Measurements from ENCODE around the gene KLF2.
"Not testable (repeated sequence)": the region's sequence is repeated elsewhere in the genome, so short reads cannot be mapped to it uniquely, and the experiment has no call there.

Gene KLF2

DNA sequence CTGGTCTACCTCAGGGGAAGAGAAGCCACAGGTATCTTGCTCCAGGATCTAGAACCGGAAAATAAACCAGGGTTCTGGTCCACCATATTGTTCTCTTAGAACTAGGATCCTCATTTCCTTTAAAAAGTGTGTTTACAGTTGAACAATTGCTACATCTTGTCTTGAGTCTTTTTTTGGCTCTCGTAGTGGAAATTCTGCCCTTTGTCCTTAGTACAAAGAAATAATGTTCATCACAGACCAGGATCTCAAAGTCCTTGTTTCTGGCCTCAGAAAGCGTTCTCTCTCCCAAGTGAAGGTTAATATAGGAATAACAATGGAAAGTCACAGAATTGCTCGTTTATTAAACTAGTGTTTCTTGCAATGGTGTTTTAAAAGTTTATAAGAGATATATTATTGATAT, 20.8 kb downstream of the KLF2 start:
- Histone ChIP-seq H3K9me3 (replicated peaks; ENCODE audit: insufficient read depth, low read length) (no peaks in the 10 kb centered on the region), H3K4me3 (ENCODE audit: low read length) (no peak overlapping the region), H3F3A (ENCODE audit: insufficient read depth, low read length) (no peaks in the 10 kb centered on the region), H3K4me1 (ENCODE audit: low read length) (peaks cover 3% of the 10 kb centered on the region; the same call in 1 of the 2 replicates), H3K36me3 (replicated peaks; ENCODE audit: insufficient read depth, low read length) (no peaks in the 10 kb centered on the region), H3K27ac (ENCODE audit: low read length) (no peak overlapping the region), H3K79me2 (ENCODE audit: low read length) (no peaks in the 10 kb centered on the region), H4K20me1 (ENCODE audit: insufficient read depth, low read length) (no peaks in the 10 kb centered on the region), H3K9me2 (replicated peaks; ENCODE audit: insufficient read depth, low read length) (no peaks in the 10 kb centered on the region), H3K27me3 (replicated peaks; ENCODE audit: insufficient read depth, low read length) (no peaks in the 10 kb centered on the region), H2AFZ (ENCODE audit: low read length) (no peak overlapping the region), H3K4me2 (ENCODE audit: low read depth, low read length) (no peak overlapping the region), H3K9ac (ENCODE audit: low read length) (no peak overlapping the region)
- no peak for DNase-seq
- TF ChIP-seq, protein P1, sequence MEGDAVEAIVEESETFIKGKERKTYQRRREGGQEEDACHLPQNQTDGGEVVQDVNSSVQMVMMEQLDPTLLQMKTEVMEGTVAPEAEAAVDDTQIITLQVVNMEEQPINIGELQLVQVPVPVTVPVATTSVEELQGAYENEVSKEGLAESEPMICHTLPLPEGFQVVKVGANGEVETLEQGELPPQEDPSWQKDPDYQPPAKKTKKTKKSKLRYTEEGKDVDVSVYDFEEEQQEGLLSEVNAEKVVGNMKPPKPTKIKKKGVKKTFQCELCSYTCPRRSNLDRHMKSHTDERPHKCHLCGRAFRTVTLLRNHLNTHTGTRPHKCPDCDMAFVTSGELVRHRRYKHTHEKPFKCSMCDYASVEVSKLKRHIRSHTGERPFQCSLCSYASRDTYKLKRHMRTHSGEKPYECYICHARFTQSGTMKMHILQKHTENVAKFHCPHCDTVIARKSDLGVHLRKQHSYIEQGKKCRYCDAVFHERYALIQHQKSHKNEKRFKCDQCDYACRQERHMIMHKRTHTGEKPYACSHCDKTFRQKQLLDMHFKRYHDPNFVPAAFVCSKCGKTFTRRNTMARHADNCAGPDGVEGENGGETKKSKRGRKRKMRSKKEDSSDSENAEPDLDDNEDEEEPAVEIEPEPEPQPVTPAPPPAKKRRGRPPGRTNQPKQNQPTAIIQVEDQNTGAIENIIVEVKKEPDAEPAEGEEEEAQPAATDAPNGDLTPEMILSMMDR (IDR thresholded peaks at IDR 0.05; ENCODE audit: low read length) = no peak
- TF ChIP-seq EZH2 (optimal IDR thresholded peaks at IDR 0.05; ENCODE audit: low read depth, low read length) (no peak), EZH2phosphoT487 (IDR thresholded peaks at IDR 0.05; ENCODE audit: low read length) (no peak)

DNA sequence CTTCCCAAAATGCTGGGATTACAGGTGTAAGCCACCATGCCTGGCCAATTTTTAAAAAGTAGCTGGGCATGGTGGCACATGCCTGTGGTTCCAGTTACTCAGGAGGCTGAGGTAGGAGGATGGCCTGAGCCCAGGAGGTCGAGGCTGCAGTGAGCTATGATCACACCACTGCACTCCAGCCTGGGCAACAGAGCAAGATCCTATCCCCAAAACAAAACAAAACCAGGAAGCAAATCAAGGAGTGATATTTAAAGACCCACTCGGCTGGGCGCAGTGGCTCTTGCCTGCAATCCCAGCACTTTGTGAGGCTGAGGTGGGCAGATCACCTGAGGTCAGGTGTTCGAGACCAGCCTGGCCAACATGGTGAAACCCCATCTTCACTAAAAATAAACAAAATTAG, 22.5 kb downstream of the KLF2 start:
- H3K9ac ChIP-seq (ENCODE audit: low read length); DNase-seq; H3K79me2 ChIP-seq (ENCODE audit: low read length); H3F3A ChIP-seq (ENCODE audit: insufficient read depth, low read length); H3K36me3 ChIP-seq (replicated peaks; ENCODE audit: insufficient read depth, low read length); H3K4me1 ChIP-seq (ENCODE audit: low read length); H3K27ac ChIP-seq (ENCODE audit: low read length); H2AFZ ChIP-seq (ENCODE audit: low read length); H4K20me1 ChIP-seq (ENCODE audit: insufficient read depth, low read length); H3K9me2 ChIP-seq (replicated peaks; ENCODE audit: insufficient read depth, low read length); H3K27me3 ChIP-seq (replicated peaks; ENCODE audit: insufficient read depth, low read length); H3K4me3 ChIP-seq (ENCODE audit: low read length); H3K9me3 ChIP-seq (replicated peaks; ENCODE audit: insufficient read depth, low read length); H3K4me2 ChIP-seq (ENCODE audit: low read depth, low read length): not testable (repeated sequence)

DNA sequence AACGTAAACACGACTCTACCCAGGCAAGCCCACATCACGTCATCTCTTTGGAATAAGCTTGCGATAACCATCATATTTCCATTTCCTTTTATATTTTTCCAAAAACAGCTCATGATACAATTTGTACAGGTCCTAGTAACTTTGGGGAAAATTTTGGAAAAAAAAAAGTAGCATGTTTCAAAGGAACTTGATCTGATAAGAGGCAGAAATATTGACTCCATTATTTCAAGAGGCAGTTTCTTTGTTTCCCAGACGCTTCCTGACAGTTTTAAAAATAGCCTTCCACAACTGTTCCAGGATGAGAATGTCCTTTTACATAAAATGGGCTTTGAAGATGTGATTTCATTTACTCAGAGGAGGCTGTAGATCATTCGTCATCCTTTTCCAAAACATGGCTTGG, 23.1 kb downstream of the KLF2 start:
- no peak overlapping the region for H3K27ac ChIP-seq (ENCODE audit: low read length)
- TF ChIP-seq EZH2 (optimal IDR thresholded peaks at IDR 0.05; ENCODE audit: low read depth, low read length) (no peak), EZH2phosphoT487 (IDR thresholded peaks at IDR 0.05; ENCODE audit: low read length) (no peak)
- TF ChIP-seq, protein P1 (IDR thresholded peaks at IDR 0.05; ENCODE audit: low read length) = no peak
- no peaks in the 10 kb centered on the region for H3K79me2 ChIP-seq (ENCODE audit: low read length)
- H2AFZ ChIP-seq (ENCODE audit: low read length) = no peak overlapping the region
- no peaks in the 10 kb centered on the region for H3K36me3 ChIP-seq (replicated peaks; ENCODE audit: insufficient read depth, low read length)
- peaks cover 8% of the 10 kb centered on the region; the same call in 1 of the 2 replicates for H3K4me1 ChIP-seq (ENCODE audit: low read length)
- no peaks in the 10 kb centered on the region for H3K9me3 ChIP-seq (replicated peaks; ENCODE audit: insufficient read depth, low read length)
- no peak overlapping the region for H3K9ac ChIP-seq (ENCODE audit: low read length)
- H3K4me3 ChIP-seq (ENCODE audit: low read length) = no peak overlapping the region
- peaks cover 7% of the 10 kb centered on the region; the same call in 1 of the 2 replicates for H3F3A ChIP-seq (ENCODE audit: insufficient read depth, low read length)
- no peak overlapping the region for H3K4me2 ChIP-seq (ENCODE audit: low read depth, low read length)
- DNase-seq = no peak
- no peaks in the 10 kb centered on the region for H3K27me3 ChIP-seq (replicated peaks; ENCODE audit: insufficient read depth, low read length)
- H4K20me1 ChIP-seq (ENCODE audit: insufficient read depth, low read length) = no peaks in the 10 kb centered on the region
- H3K9me2 ChIP-seq (replicated peaks; ENCODE audit: insufficient read depth, low read length) = no peaks in the 10 kb centered on the region

DNA sequence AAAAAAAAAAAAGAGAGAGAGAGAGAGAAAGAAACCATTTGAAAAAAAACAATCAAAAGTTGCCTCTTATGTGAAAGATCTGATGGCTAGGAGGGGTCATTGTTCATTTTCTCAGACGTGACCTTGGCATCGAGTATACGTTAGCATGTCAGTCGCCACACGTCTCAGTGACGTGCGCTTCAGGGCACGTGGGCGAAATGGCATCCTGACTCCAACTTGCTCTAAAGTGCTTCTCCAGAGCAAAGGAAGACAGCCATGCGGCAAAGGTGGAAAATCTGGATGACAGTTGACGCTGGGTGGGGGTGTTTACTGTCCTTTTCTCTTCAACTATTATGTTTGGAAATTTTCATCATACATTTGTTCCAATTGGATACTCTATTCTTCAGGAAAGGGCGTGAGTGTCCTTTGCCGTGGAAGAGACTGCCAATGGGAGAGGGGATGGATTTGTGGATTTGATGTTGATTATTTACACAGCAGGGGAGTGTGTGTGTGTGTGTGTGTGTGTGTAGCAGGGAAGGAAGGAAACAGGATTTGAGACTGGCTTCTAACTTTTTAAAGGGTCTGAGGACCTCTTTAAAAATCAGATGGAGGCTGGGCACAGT, 25.0 kb downstream of the KLF2 start:
- Histone ChIP-seq H4K20me1 (ENCODE audit: insufficient read depth, low read length) (no peaks in the 10 kb centered on the region), H3F3A (ENCODE audit: insufficient read depth, low read length) (peaks cover 7% of the 10 kb centered on the region; the same call in 1 of the 2 replicates), H3K4me2 (ENCODE audit: low read depth, low read length) (no peak overlapping the region), H2AFZ (ENCODE audit: low read length) (no peak overlapping the region), H3K27ac (ENCODE audit: low read length) (no peak overlapping the region), H3K36me3 (replicated peaks; ENCODE audit: insufficient read depth, low read length) (no peaks in the 10 kb centered on the region), H3K9me3 (replicated peaks; ENCODE audit: insufficient read depth, low read length) (no peaks in the 10 kb centered on the region), H3K9ac (ENCODE audit: low read length) (no peak overlapping the region), H3K4me3 (ENCODE audit: low read length) (no peak overlapping the region), H3K79me2 (ENCODE audit: low read length) (no peaks in the 10 kb centered on the region), H3K9me2 (replicated peaks; ENCODE audit: insufficient read depth, low read length) (no peaks in the 10 kb centered on the region), H3K27me3 (replicated peaks; ENCODE audit: insufficient read depth, low read length) (no peaks in the 10 kb centered on the region), H3K4me1 (ENCODE audit: low read length) (peaks cover 8% of the 10 kb centered on the region; the same call in 1 of the 2 replicates)
- TF ChIP-seq EZH2 (optimal IDR thresholded peaks at IDR 0.05; ENCODE audit: low read depth, low read length) = no peak
- TF ChIP-seq EZH2phosphoT487 (IDR thresholded peaks at IDR 0.05; ENCODE audit: low read length) = no peak
- TF ChIP-seq, protein P1 (IDR thresholded peaks at IDR 0.05; ENCODE audit: low read length) = no peak
- no peak for DNase-seq
